NT2/D1 (cell line): ENCODE results near the gene CDK14.
"Not testable (repeated sequence)": the region's sequence is repeated elsewhere in the genome, so short reads cannot be mapped to it uniquely, and the experiment has no call there.

Experiments used
- DNase-seq: peaks from one replicate; pipeline ENCODE4 v3.0.0-alpha.2; 2011; ENCODE audit warnings: low read depth, low spot score
- H3K27me3 ChIP-seq: 2 replicates; pipeline ENCODE4 v1.6.0; 2011; ENCODE audit warnings: mild to moderate bottlenecking; ENCODE audit not compliant: insufficient read length, insufficient read depth
- H3K36me3 ChIP-seq: 2 replicates; pipeline ENCODE4 v1.6.1; 2011; ENCODE audit warnings: mild to moderate bottlenecking, low read length, mixed read lengths; ENCODE audit not compliant: insufficient read depth, insufficient read length
- H3K4me1 ChIP-seq: 2 replicates; pipeline ENCODE4 v1.5.1; 2011; ENCODE audit not compliant: insufficient read depth, insufficient read length
- H3K4me3 ChIP-seq: 2 replicates; pipeline ENCODE4 v1.5.1; 2011; ENCODE audit warnings: low read depth; ENCODE audit not compliant: insufficient read length
- H3K9ac ChIP-seq: 2 replicates; pipeline ENCODE4 v1.6.0; 2011; ENCODE audit warnings: low read depth; ENCODE audit not compliant: insufficient read length
- H3K9me3 ChIP-seq: 2 replicates; pipeline ENCODE4 v1.5.1; 2011; ENCODE audit warnings: mild to moderate bottlenecking, low read length; ENCODE audit not compliant: insufficient read depth
- SUZ12 ChIP-seq: IDR thresholded peaks from 2 replicates; pipeline ENCODE4 v1.6.1; 2011; ENCODE audit not compliant: insufficient read length, insufficient read depth; ENCODE audit errors: extremely low read depth
- YY1 ChIP-seq: IDR thresholded peaks from 2 replicates; pipeline ENCODE4 v1.6.1; 2011; ENCODE audit not compliant: insufficient read length, insufficient read depth
- ZNF274 ChIP-seq: IDR thresholded peaks from 2 replicates; pipeline ENCODE4 v1.6.1; 2011; ENCODE audit warnings: mild to moderate bottlenecking, low read depth, low read length

Gene CDK14

DNA sequence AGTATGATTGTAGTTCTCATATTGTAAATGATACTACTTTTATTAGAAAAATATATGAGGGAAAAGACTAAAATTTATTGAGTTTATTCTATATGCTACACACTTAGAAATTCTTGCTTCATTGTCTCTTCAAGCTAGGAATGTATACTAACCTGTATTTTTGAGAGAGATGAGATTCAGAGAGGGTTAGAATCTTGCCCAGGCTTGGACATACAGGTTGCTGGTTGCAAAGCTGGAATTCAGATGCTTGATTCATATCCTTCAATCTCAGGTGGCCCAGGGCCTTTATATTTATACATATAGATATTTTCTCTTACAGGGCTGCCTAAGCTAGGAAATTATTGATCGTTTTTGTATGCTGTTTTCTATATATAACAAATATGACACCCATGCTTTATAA, 324.2 kb downstream of the CDK14 start:
- TF ChIP-seq SUZ12 (no peak), YY1 (no peak), ZNF274 (no peak)
- no peak overlapping the region for H3K9ac ChIP-seq
- no peaks in the 10 kb centered on the region for H3K9me3 ChIP-seq
- no peaks in the 10 kb centered on the region for H3K36me3 ChIP-seq
- H3K4me1 ChIP-seq, result no peaks in the 10 kb centered on the region
- DNase-seq, result no peak
- no peaks in the 10 kb centered on the region for H3K27me3 ChIP-seq
- no peak overlapping the region for H3K4me3 ChIP-seq

DNA sequence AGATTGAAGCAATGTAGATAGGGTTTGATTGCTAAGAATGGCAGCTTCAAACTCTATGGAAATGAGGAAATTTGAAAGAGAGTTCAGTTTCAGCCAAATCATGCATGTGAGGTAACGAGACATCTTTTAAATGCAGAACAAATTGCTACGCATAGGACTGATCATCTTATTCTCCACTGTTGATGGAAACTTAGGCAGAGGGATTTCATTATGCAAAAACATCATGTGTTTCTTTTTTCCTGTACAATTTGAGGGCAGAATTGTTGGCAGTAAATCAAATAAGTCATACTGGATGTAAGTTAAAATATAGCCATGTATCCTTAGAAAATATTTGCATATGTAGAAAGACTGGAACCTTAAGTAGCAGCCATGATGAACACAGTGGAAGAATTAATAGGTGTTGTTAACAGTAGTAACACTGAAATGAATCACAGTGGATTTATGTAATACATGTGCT, 327.4 kb downstream of the CDK14 start:
- Histone ChIP-seq H3K4me1 (no peaks in the 10 kb centered on the region), H3K36me3 (no peaks in the 10 kb centered on the region), H3K4me3 (no peak overlapping the region), H3K27me3 (no peaks in the 10 kb centered on the region), H3K9ac (no peak overlapping the region), H3K9me3 (no peaks in the 10 kb centered on the region)
- no peak for TF ChIP-seq SUZ12
- no peak for TF ChIP-seq ZNF274
- TF ChIP-seq YY1, result no peak
- DNase-seq, result no peak

- H3K9me3 ChIP-seq, H3K4me3 ChIP-seq, H3K4me1 ChIP-seq, H3K36me3 ChIP-seq, H3K27me3 ChIP-seq, H3K9ac ChIP-seq: not testable (repeated sequence)
- DNase-seq, result peak; percentile 47
Measured at GRCh38 chr7:90928700-90929424, 332.7 kb downstream of the CDK14 start.

GRCh38 chr7:90931986-90932916, 336.1 kb downstream of the CDK14 start:
- H3K36me3 ChIP-seq, result no peaks in the 10 kb centered on the region
- H3K4me3 ChIP-seq, result no peak overlapping the region
- TF ChIP-seq YY1 (no peak), SUZ12 (no peak), ZNF274 (no peak)
- no peaks in the 10 kb centered on the region for H3K9me3 ChIP-seq
- H3K27me3 ChIP-seq, result no peaks in the 10 kb centered on the region
- DNase-seq, result no peak
- H3K4me1 ChIP-seq, result no peaks in the 10 kb centered on the region
- H3K9ac ChIP-seq, result no peak overlapping the region

DNA sequence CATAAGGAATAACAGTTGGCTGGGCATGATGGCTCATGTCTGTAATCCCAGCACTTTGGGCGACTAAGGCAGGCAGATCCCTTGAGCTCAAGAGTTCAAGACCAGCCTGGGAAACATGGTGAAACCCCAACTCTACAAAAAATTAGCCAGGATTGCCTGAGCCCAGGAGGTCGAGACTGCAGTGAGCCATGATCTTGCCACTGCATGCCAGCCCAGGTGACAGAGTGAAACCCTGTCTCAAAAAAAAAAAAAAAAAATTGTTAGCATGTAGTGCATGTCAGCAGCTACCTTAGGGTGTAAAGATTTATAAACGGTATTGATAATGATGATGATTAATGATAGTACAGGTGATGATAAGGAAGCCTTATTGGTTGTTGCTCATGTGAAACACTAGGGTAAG, 336.9 kb downstream of the CDK14 start:
- DNase-seq, result no peak
- no peaks in the 10 kb centered on the region for H3K9me3 ChIP-seq
- H3K4me1 ChIP-seq, result no peaks in the 10 kb centered on the region
- no peak overlapping the region for H3K4me3 ChIP-seq
- TF ChIP-seq ZNF274 (no peak), YY1 (no peak), SUZ12 (no peak)
- no peak overlapping the region for H3K9ac ChIP-seq
- H3K27me3 ChIP-seq, result no peaks in the 10 kb centered on the region
- no peaks in the 10 kb centered on the region for H3K36me3 ChIP-seq

DNA sequence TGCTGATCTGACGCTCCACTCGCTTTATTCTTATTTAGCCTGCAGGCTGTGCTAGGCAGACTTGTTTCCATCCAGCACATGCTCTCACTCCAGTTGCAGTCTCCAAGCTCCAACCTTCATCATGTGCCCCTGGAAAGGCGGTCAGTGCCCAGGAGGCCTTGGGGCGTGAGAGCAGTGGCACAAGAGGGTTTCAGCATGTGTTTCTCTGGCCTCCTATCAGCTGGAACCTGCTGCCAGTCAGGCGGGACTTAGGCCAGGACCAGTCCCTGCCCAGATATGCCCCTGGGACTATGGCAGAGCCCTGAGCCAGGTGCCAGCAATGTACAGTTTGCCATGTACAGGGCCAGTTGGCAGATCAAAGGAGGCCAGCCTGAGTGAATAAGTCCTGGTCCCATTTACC, 337.9 kb downstream of the CDK14 start:
- Histone ChIP-seq H3K4me3 (no peak overlapping the region), H3K9me3 (no peaks in the 10 kb centered on the region), H3K27me3 (no peaks in the 10 kb centered on the region), H3K4me1 (no peaks in the 10 kb centered on the region), H3K9ac (no peak overlapping the region), H3K36me3 (no peaks in the 10 kb centered on the region)
- no peak for DNase-seq
- TF ChIP-seq SUZ12, result no peak
- no peak for TF ChIP-seq ZNF274
- TF ChIP-seq YY1, result no peak

DNA sequence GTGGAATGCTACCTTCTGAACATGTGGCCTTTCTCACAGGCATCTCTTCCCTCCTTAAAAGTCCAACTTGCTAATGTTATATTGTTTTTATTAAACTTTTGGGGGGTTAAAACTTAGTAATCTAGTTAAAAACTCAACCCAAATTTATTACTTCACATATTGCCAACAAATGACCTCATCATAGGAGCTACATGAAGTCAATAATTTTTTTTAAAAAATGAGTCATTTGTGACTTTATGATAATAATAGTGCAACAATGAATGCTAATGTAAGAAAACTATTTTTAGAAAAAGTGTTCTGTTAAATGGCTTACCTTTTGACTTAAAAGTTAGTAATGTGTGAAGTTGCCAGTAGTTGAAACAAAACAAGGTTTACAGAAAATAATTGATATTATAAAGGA, 342.2 kb downstream of the CDK14 start:
- no peaks in the 10 kb centered on the region for H3K9me3 ChIP-seq
- DNase-seq, result no peak
- H3K4me1 ChIP-seq, result no peaks in the 10 kb centered on the region
- TF ChIP-seq SUZ12, result no peak
- TF ChIP-seq ZNF274, result no peak
- TF ChIP-seq YY1, result no peak
- no peaks in the 10 kb centered on the region for H3K36me3 ChIP-seq
- H3K4me3 ChIP-seq, result no peak overlapping the region
- H3K27me3 ChIP-seq, result no peaks in the 10 kb centered on the region
- no peak overlapping the region for H3K9ac ChIP-seq
